Measurements from ENCODE around the gene GPN3.

GRCh38 chr12:110501752-110502738 lies 34.0 kb upstream of the GPN3 start, which contains the start of the genes RAD9B and VPS29:
- TF ChIP-seq ZFP3 (CRISPR knock-in tag; IDR thresholded peaks at IDR 0.05) (peak; percentile 88), RARB (CRISPR knock-in tag; IDR thresholded peaks at IDR 0.05) (no peak), CSRNP3 (CRISPR knock-in tag; IDR thresholded peaks at IDR 0.05) (no peak), ARNTL (CRISPR knock-in tag; IDR thresholded peaks at IDR 0.05; ENCODE audit: borderline replicate concordance, low read depth) (no peak), TSHZ2 (CRISPR knock-in tag; IDR thresholded peaks at IDR 0.05) (peak; percentile 68; the same call in 1 of the 2 replicates), ZNF565 (CRISPR knock-in tag; conservative IDR thresholded peaks at IDR 0.05; ENCODE audit: low read depth) (peak; percentile 77; the same call in 1 of the 2 replicates)
